ENCODE data around the gene FCER1G.
A peak's percentile ranks its signal among the peaks of the same experiment; 100 is the strongest.

Gene FCER1G

DNA sequence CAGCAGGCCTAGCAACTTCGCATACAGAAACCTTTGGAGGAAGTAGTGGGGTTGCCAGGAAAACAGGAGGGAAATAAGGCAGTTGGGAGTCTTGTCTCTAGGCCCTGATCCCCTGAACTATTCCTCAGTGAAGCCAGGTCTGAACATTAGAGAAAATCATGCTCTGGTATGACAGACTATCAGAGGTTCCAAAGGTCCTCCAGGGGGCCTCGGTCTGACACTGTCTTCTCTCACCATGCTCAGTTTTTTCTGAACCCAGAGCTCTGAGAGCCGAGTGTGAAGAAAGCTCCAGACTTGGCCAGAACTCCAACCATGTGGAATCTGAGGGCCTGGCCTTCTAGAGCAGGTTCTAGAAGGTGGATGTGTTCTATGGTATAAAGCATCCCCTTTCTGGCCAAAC lies 14.8 kb downstream of the FCER1G start:
- no peak overlapping the region for H3K4me3 ChIP-seq (replicated peaks; ENCODE audit: low read depth, low read length)
- TF ChIP-seq, protein P1, sequence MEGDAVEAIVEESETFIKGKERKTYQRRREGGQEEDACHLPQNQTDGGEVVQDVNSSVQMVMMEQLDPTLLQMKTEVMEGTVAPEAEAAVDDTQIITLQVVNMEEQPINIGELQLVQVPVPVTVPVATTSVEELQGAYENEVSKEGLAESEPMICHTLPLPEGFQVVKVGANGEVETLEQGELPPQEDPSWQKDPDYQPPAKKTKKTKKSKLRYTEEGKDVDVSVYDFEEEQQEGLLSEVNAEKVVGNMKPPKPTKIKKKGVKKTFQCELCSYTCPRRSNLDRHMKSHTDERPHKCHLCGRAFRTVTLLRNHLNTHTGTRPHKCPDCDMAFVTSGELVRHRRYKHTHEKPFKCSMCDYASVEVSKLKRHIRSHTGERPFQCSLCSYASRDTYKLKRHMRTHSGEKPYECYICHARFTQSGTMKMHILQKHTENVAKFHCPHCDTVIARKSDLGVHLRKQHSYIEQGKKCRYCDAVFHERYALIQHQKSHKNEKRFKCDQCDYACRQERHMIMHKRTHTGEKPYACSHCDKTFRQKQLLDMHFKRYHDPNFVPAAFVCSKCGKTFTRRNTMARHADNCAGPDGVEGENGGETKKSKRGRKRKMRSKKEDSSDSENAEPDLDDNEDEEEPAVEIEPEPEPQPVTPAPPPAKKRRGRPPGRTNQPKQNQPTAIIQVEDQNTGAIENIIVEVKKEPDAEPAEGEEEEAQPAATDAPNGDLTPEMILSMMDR (IDR thresholded peaks at IDR 0.05; ENCODE audit: low read depth, low read length, missing control alignments), result peak; percentile 9
- DNase-seq (ENCODE audit: extremely low read depth, low read depth), result no peak

DNA sequence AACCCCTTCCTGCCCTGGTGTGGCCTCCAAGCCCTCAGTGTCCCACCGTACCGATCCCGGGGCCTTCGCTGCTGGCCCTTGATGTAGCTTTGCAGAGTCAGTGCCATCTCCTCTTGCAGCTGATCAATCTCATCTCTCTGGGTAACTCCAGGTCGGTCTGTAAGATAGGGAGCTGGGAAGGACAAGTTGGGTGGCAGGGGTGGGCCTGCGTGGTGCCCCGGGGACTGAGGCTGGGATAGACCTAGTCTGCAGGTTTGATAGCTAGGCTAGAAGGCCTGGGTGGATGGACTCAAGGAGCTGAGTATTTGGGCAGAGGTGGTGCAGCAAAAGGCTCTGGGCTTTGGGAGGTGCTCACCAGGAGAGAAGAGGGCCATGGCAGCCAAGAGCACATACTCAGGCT lies 15.7 kb downstream of the FCER1G start:
- TF ChIP-seq, protein P1 (IDR thresholded peaks at IDR 0.05; ENCODE audit: low read depth, low read length, missing control alignments), result no peak
- no peak overlapping the region for H3K4me3 ChIP-seq (replicated peaks; ENCODE audit: low read depth, low read length)
- DNase-seq (ENCODE audit: extremely low read depth, low read depth), result no peak

DNA sequence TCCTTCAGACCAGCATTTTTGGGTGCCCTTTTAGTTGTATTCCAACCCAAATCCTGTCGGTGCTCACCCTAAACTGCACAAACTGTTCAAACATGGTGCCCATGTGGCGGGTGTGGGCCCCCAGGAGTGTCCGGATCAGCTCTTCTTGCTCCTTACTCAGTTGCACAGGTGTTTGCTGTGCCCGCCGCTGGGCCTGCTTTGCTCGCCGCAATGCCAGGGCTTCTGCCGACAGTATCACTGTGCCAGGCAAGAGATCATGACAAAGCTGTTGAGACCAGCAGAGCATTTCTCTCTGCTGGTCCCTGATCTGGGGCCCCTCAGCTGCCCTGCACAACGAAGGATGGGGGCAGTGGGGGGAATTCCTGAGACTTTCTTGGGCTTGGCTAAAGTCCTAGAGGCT lies 18.0 kb downstream of the FCER1G start:
- TF ChIP-seq, protein P1 (IDR thresholded peaks at IDR 0.05; ENCODE audit: low read depth, low read length, missing control alignments), result no peak
- no peak overlapping the region for H3K4me3 ChIP-seq (replicated peaks; ENCODE audit: low read depth, low read length)
- no peak for DNase-seq (ENCODE audit: extremely low read depth, low read depth)

DNA sequence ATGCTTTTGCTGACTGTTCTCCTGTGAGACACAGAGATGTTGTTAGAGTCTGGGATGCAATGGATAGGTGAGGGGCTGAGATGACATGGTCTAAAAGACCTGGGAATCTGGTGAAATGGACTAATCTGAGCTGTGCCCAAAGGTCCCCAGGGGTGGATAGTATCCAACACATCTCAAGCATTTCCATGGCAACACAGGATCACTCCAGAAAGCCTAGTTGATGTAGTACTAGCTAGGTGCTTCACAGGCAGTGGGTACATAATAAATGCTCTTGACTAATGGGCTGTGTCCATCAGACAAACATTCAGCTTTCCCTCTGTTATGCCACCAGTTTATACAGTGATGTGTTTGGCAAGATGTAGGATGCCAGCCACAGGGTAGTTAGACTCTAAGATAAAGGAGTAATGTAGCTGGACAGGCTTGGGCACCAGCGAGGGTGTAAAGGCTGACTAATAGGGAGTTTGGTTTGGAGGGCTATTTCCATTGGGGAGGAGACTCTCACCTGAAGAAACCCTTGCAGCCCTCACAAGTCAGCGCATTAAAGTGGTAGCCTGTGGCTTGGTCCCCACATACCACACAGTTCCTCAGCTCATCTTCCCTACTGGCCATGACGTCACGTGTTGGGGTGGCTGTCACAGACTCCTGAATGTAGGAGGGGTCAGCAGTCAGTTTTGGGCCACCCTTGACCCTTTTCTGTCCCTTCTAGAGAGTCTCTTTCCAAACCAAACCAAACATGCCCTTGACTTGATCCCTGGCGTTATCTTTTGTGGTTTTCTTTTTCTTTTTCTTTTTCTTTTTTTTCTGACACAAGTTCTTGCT lies 21.1 kb downstream of the FCER1G start:
- H3K4me3 ChIP-seq (replicated peaks; ENCODE audit: low read depth, low read length), result no peak overlapping the region
- TF ChIP-seq, protein P1 (IDR thresholded peaks at IDR 0.05; ENCODE audit: low read depth, low read length, missing control alignments), result no peak
- no peak for DNase-seq (ENCODE audit: extremely low read depth, low read depth)

DNA sequence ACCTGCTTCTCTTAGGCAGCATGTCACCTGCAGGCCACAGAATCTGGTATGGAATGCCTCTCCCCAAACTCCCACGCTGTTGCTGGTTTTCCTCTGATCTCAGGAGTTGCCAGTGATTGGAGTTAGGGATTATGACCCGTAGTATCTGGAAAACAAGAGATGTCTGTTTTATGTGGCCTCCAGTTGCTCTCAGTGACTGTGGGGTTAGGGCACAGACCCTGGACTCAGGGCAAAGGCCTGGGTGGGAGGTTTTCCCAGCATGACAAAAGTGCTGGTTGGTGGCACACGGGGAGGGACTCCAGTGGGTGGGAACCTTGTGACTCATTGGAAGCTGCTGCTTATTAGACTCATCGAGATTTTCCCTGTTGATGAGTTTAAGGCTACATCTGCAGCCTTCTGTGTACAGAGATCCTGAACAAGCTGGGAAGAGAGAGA lies 23.0 kb downstream of the FCER1G start, which contains the start of gene NR1I3:
Gene NR1I3 (minus strand): TSS at position 165 of the 435 bp plus-strand sequence. CDS start 1,638 bp downstream, outside the sequence.
- no peak within 1 kb of the TSS for H3K4me3 ChIP-seq (replicated peaks; ENCODE audit: low read depth, low read length)
- no peak for DNase-seq (ENCODE audit: extremely low read depth, low read depth)
- TF ChIP-seq, protein P1 (IDR thresholded peaks at IDR 0.05; ENCODE audit: low read depth, low read length, missing control alignments), result no peak

DNA sequence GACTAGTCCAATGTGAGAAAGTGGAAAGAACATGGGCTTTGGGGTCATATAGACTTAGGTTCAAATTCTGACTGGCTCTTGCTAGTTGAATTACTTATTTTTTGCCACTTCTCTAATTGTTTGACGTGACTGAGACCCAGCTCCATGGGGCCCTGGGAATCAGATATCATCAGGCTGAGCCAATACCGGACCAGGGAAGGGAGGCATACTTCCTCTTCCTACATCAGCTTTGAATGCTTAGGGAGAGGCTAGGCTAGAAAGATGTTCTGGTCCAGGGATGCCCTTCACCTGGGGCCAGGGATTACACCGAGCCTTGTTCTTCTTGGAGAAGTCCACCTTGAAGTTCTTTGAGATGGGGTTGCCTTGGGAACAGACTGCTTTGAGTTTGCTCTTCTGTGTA lies 26.6 kb downstream of the FCER1G start:
- no peak overlapping the region for H3K4me3 ChIP-seq (replicated peaks; ENCODE audit: low read depth, low read length)
- TF ChIP-seq, protein P1 (IDR thresholded peaks at IDR 0.05; ENCODE audit: low read depth, low read length, missing control alignments), result no peak
- DNase-seq (ENCODE audit: extremely low read depth, low read depth), result no peak
